Panc1 (cell line): Measurements from ENCODE around the gene ALDOC. TPM values are rescaled to one million over a fixed set of nuclear protein-coding genes. Genes with fewer than 3 reads are reported as not detected.

ENCODE experiments used
- ATAC-seq: fragments of 200-7000 bp; cut with Tn5 transposase; 2 replicates; pipeline ENCODE4 v1.9.1; 2020; ENCODE audit warnings: mild to moderate bottlenecking, moderate library complexity
- BruUV-seq: library from RNA; stranded (reverse); fragments of 400-500 nt; replicated peaks from 2 replicates; lab custom pipeline; 2021; lab: Mats Ljungman, UMichigan
- CTCF ChIA-PET: fragments of 300-600 bp; sonication (Branson Sonifier 250); formaldehyde crosslinking; loops from one replicate; lab custom pipeline; 2022; ENCODE audit warnings: antibody characterized with exemption; lab: Charles Lee
- POLR2A ChIA-PET: fragments of 300-600 bp; sonication (Branson Sonifier 250); formaldehyde crosslinking; loops from one replicate; lab custom pipeline; 2022; ENCODE audit warnings: antibody characterized with exemption; lab: Charles Lee
- DNase-seq: peaks from one replicate; pipeline ENCODE4 v3.0.0-alpha.2; 2010; ENCODE audit warnings: low read depth, low spot score
- H3K27ac ChIP-seq: 2 replicates; pipeline ENCODE4 v1.5.1; 2011; ENCODE audit warnings: mild to moderate bottlenecking, low read length, inconsistent platforms
- H3K27me3 ChIP-seq: fragments of 200-500 bp; sonication (Bioruptor generic); 2 replicates; pipeline ENCODE4 v1.6.0; 2014; ENCODE audit warnings: low read length, inconsistent platforms; ENCODE audit not compliant: control insufficient read depth, insufficient read depth
- H3K36me3 ChIP-seq: fragments of 200-500 bp; sonication (Bioruptor generic); 2 replicates; pipeline ENCODE4 v1.5.1; 2014; ENCODE audit warnings: inconsistent platforms, mild to moderate bottlenecking, low read length, moderate library complexity; ENCODE audit not compliant: control insufficient read depth, insufficient read depth
- H3K4me1 ChIP-seq: 2 replicates; pipeline ENCODE4 v1.5.1; 2011; ENCODE audit warnings: inconsistent platforms, mild to moderate bottlenecking, low read length, moderate library complexity; ENCODE audit not compliant: control insufficient read depth, insufficient read depth
- H3K4me3 ChIP-seq, 2 experiments: 2 replicates each; pipeline ENCODE4 v1.5.1; 2011 to 2012; ENCODE audit warnings: low read depth in 2 of 2, low read length in 2 of 2, mild to moderate bottlenecking in 2 of 2, inconsistent platforms in 1 of 2, moderate library complexity in 1 of 2
- H3K9me3 ChIP-seq: fragments of 200-500 bp; sonication (Bioruptor generic); 2 replicates; pipeline ENCODE4 v1.5.1; 2014; ENCODE audit warnings: low read depth, mild to moderate bottlenecking, inconsistent platforms, low read length, moderate library complexity; ENCODE audit not compliant: control insufficient read depth, insufficient read depth
- CTCF ChIP-seq: fragments of 450-650 bp; IDR thresholded peaks from 2 replicates; pipeline ENCODE4 v1.5.1; 2017; ENCODE audit warnings: mild to moderate bottlenecking
- POLR2AphosphoS5 ChIP-seq: IDR thresholded peaks from 2 replicates; pipeline ENCODE4 v1.6.1; 2012; ENCODE audit warnings: mild to moderate bottlenecking, low read depth, low read length, moderate library complexity
- REST ChIP-seq, 2 experiments: IDR thresholded peaks; 2 replicates each; pipeline ENCODE4 v1.6.1; 2011 to 2012; ENCODE audit warnings: low read depth in 2 of 2, control low read depth in 1 of 2, low read length in 1 of 2, mild to moderate bottlenecking in 1 of 2, moderate library complexity in 1 of 2; ENCODE audit not compliant: insufficient read depth in 1 of 2
- SIN3A ChIP-seq: IDR thresholded peaks from 2 replicates; pipeline ENCODE4 v1.6.1; 2012; ENCODE audit warnings: low read depth, mild to moderate bottlenecking, low read length, moderate library complexity, borderline replicate concordance; ENCODE audit not compliant: insufficient read depth
- TCF7L2 ChIP-seq: IDR thresholded peaks from 2 replicates; pipeline ENCODE4 v1.6.1; 2011; ENCODE audit warnings: mild to moderate bottlenecking, low read depth, low read length, inconsistent platforms
- in situ Hi-C: cut with HindIII; loops from 2 replicates; pipeline ENCODE4 v1.10.0; 2016; ENCODE audit warnings: low sequenced_read_pairs, low pct_unique_long_range_greater_than_20kb
- intact Hi-C: fragments of 100-400 bp; cut with micrococcal nuclease; formaldehyde crosslinking; loops from one replicate; pipeline ENCODE4 v1.10.0; 2022; ENCODE audit not compliant: unreplicated experiment
- total RNA-seq: library from RNA; stranded (reverse); gene quantifications from one replicate; pipeline ENCODE4 v1.2.1, GENCODE V29; 2021; ENCODE audit not compliant: unreplicated experiment

ALDOC gene
- total RNA-seq, 1 experiment from 2014 or later = 13.4 TPM

- ATAC-seq (no peak), DNase-seq (no peak)
- Histone ChIP-seq H3K9me3 (no peaks in the 10 kb centered on the region), H3K4me1 (no peaks in the 10 kb centered on the region), H3K4me3 (no peak overlapping the region), H3K27ac (no peak overlapping the region), H3K27me3 (no peaks in the 10 kb centered on the region), H3K36me3 (peaks cover 75% of the 10 kb centered on the region)
- in situ Hi-C loops (no loop called here), intact Hi-C loops (no loop called here)
- CTCF ChIA-PET = no interaction called here
- POLR2A ChIA-PET = no interaction called here
- TF ChIP-seq POLR2AphosphoS5 (no peak), TCF7L2 (no peak), REST (IDR thresholded peaks at IDR 0.05; ENCODE audit: insufficient read depth in 1 of 2, low read depth in 2 of 2, low read length in 1 of 2) (no peak), SIN3A (no peak), CTCF (no peak)
- no TSS peak for BruUV-seq
Observed at GRCh38 chr17:28620010-28620409, 43.3 kb upstream of the ALDOC start.

- no peaks in the 10 kb centered on the region for H3K9me3 ChIP-seq
- CTCF ChIA-PET = no interaction called here
- H3K4me3 ChIP-seq = no peak overlapping the region
- H3K4me1 ChIP-seq = no peaks in the 10 kb centered on the region
- H3K36me3 ChIP-seq = peaks cover 68% of the 10 kb centered on the region
- ATAC-seq (no peak), DNase-seq (no peak)
- H3K27ac ChIP-seq = no peak overlapping the region
- intact Hi-C loops = no loop called here
- no TSS peak for BruUV-seq
- POLR2A ChIA-PET = no interaction called here
- TF ChIP-seq REST (IDR thresholded peaks at IDR 0.05; ENCODE audit: insufficient read depth in 1 of 2, low read depth in 2 of 2, low read length in 1 of 2) (no peak), CTCF (no peak), SIN3A (no peak), TCF7L2 (no peak), POLR2AphosphoS5 (no peak)
- no peaks in the 10 kb centered on the region for H3K27me3 ChIP-seq
- in situ Hi-C loops = no loop called here
Observed at GRCh38 chr17:28618464-28618863, 41.8 kb upstream of the ALDOC start.
